B cell (primary cell): ENCODE results near the gene ZFAND6. TPM values are rescaled to one million over a fixed set of nuclear protein-coding genes. Genes with fewer than 3 reads are reported as not detected.

ENCODE experiments used
- ATAC-seq: fragments of 200-7000 bp; cut with Tn5 transposase; one replicate; pipeline ENCODE4 v1.10.0; 2021; ENCODE audit warnings: low read depth, mild to moderate bottlenecking, moderate number of reproducible peaks, moderate library complexity
- CTCF ChIA-PET: fragments of 350-600 bp; sonication (Branson Sonifier 250); formaldehyde crosslinking; loops from one replicate; lab custom pipeline; 2021; ENCODE audit warnings: antibody characterized with exemption, inconsistent platforms; lab: Charles Lee
- POLR2A ChIA-PET: fragments of 350-600 bp; sonication (Branson Sonifier 250); formaldehyde crosslinking; loops from one replicate; lab custom pipeline; 2021; ENCODE audit warnings: antibody characterized with exemption; lab: Charles Lee
- DNase-seq: peaks from one replicate; pipeline ENCODE4 v3.0.0; 2013
- H2AFZ ChIP-seq: 2 replicates; pipeline ENCODE4 v1.6.1; 2012; ENCODE audit warnings: mild to moderate bottlenecking, low read depth, low read length; ENCODE audit not compliant: insufficient read depth, poor library complexity, severe bottlenecking
- H3K27ac ChIP-seq, 2 donors: 1 replicate in 1 of 2; 2 replicates in 1 of 2; pipeline ENCODE4 v1.5.1; 2012 to 2013; ENCODE audit warnings: low read length in 2 of 2, mild to moderate bottlenecking in 2 of 2, moderate library complexity in 1 of 2
- H3K27me3 ChIP-seq, 4 experiments: fragments of 200-600 bp in 1 of 4; sonication (generic) in 1 of 4; replicated peaks in 1 of 4; 1 replicate in 2 of 4; 2 replicates in 2 of 4; pipeline versions ENCODE4 v1.6.1 to v1.7.0; 2013 to 2016; ENCODE audit warnings: low read length in 3 of 4, mild to moderate bottlenecking in 2 of 4, mixed read lengths in 1 of 4, moderate library complexity in 1 of 4; ENCODE audit not compliant: insufficient read depth in 4 of 4, control insufficient read depth in 3 of 4; ENCODE audit errors: control extremely low read depth in 1 of 4
- H3K36me3 ChIP-seq, 2 experiments: replicated peaks in 1 of 2; 1 replicate in 1 of 2; 2 replicates in 1 of 2; pipeline versions ENCODE4 v1.6.1 to v1.7.1; 2013; ENCODE audit warnings: low read length in 1 of 2; ENCODE audit not compliant: insufficient read depth in 2 of 2, control insufficient read depth in 1 of 2; ENCODE audit errors: control extremely low read depth in 1 of 2, extremely low read depth in 1 of 2
- H3K4me1 ChIP-seq, 2 donors: fragments of 200-600 bp in 1 of 2; sonication (generic) in 1 of 2; 1 replicate in 1 of 2; 2 replicates in 1 of 2; pipeline versions ENCODE4 v1.5.1 to v1.6.1; 2013 to 2017; ENCODE audit warnings: low read length in 2 of 2; ENCODE audit not compliant: control insufficient read depth in 2 of 2, insufficient read depth in 2 of 2
- H3K4me2 ChIP-seq: replicated peaks from 2 replicates; pipeline ENCODE3; 2012; ENCODE audit warnings: mild to moderate bottlenecking, low read depth, low read length; ENCODE audit not compliant: poor library complexity, severe bottlenecking
- H3K4me3 ChIP-seq, 5 experiments: fragments of 200-600 bp in 1 of 5; sonication (generic) in 1 of 5; 1 replicate in 3 of 5; 2 replicates in 2 of 5; pipeline versions ENCODE4 v1.5.1 to v1.7.0; 2011 to 2016; ENCODE audit warnings: low read length in 4 of 5, mild to moderate bottlenecking in 4 of 5, low read depth in 2 of 5, control low read depth in 1 of 5, moderate library complexity in 1 of 5; ENCODE audit not compliant: insufficient read depth in 1 of 5; ENCODE audit errors: control extremely low read depth in 1 of 5, extremely low read depth in 1 of 5
- H3K79me2 ChIP-seq: fragments of 200-600 bp; sonication (generic); one replicate; pipeline ENCODE4 v1.6.0; 2016; ENCODE audit warnings: low read length; ENCODE audit not compliant: control insufficient read depth, insufficient read depth
- H3K9ac ChIP-seq: fragments of 200-600 bp; sonication (generic); 2 replicates; pipeline ENCODE4 v1.6.1; 2017; ENCODE audit warnings: mild to moderate bottlenecking, low read length, moderate library complexity
- H3K9me3 ChIP-seq, 3 donors: one replicate each; pipeline versions ENCODE4 v1.6.1 to v1.7.1; 2013; ENCODE audit warnings: low read length in 2 of 3; ENCODE audit not compliant: control insufficient read depth in 2 of 3, insufficient read depth in 1 of 3; ENCODE audit errors: control extremely low read depth in 1 of 3
- H4K20me1 ChIP-seq: 2 replicates; pipeline ENCODE4 v1.6.0; 2012; ENCODE audit warnings: mild to moderate bottlenecking, low read length; ENCODE audit not compliant: insufficient read depth, control insufficient read depth, poor library complexity, severe bottlenecking
- H3K27ac Mint-ChIP-seq: one replicate; pipeline ENCODE4 v1.8.0; 2021; ENCODE audit warnings: mixed read lengths
- H3K27me3 Mint-ChIP-seq: one replicate; pipeline ENCODE4 v1.8.0; 2021; ENCODE audit warnings: mixed read lengths
- H3K4me1 Mint-ChIP-seq: one replicate; pipeline ENCODE4 v1.8.0; 2021; ENCODE audit warnings: mixed read lengths
- H3K4me3 Mint-ChIP-seq: one replicate; pipeline ENCODE4 v1.8.0; 2021; ENCODE audit warnings: mixed read lengths
- H3K9me3 Mint-ChIP-seq: one replicate; pipeline ENCODE4 v1.8.0; 2022; ENCODE audit warnings: mixed read lengths; ENCODE audit not compliant: insufficient read depth
- CTCF ChIP-seq: fragments of 200-600 bp; IDR thresholded peaks from one replicate; pipeline ENCODE4 v1.8.0; 2022; ENCODE audit warnings: antibody characterized with exemption, mild to moderate bottlenecking
- EZH2 ChIP-seq: IDR thresholded peaks from 2 replicates; pipeline ENCODE4 v1.6.1; 2012; ENCODE audit warnings: borderline replicate concordance, low read depth, mild to moderate bottlenecking, moderate library complexity, low read length; ENCODE audit not compliant: insufficient read depth, poor library complexity, severe bottlenecking
- WGBS: methylation state at CpG from one replicate; pipeline ENCODE4 v1.1.5; 2013; ENCODE audit warnings: missing lambda C conversion rate; ENCODE audit not compliant: insufficient coverage; 5-methylcytosine and 5-hydroxymethylcytosine counted together
- intact Hi-C: fragments of 100-400 bp; cut with micrococcal nuclease; formaldehyde crosslinking; loops from one replicate; pipeline ENCODE4 v1.10.0; 2022
- polyA plus RNA-seq: library from polyadenylated mRNA; depleted of rRNA; stranded (reverse); fragments of >200 nt; gene quantifications from 2 replicates; pipeline ENCODE4 v1.2.3, GENCODE V29; 2012
- total RNA-seq, 2 donors: library from RNA; stranded (reverse); fragments of 120-200 nt in 1 of 2; gene quantifications; 1 replicate in 1 of 2; 2 replicates in 1 of 2; pipeline versions ENCODE4 v1.2.3 to v1.2.4, GENCODE V29; 2013 to 2022

ZFAND6 gene
- total and polyA plus RNA-seq, 2 donors (not counting 1 experiment from before 2014, with no cell fraction given): 60.6 to 144 TPM

DNA sequence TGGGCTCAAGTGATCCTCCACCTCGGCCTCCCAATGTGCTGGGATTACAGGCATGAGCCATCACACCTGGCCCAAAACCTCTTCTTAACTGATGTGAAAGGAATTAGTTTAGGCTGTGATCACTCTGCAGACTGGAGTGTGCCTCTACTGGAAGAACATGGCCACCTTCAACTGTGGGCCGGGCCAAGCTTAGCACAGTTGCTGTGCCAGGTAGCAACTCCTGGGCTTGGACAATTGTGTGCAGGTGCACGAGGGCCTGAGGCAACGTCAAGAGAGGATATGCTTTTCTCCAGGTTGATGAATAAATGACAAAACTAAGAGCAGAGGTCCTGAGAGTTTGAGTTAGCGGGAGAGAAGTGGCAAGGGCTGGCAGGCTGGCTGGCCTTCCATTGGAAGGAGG is 99.8 kb downstream of the ZFAND6 start:
- no peak overlapping the region for H3K4me3 Mint-ChIP-seq
- H3K4me1 Mint-ChIP-seq: peaks cover 32% of the 10 kb centered on the region
- POLR2A ChIA-PET: no interaction called here
- Histone ChIP-seq H3K9ac (no peak overlapping the region), H3K36me3 (no peaks in the 10 kb centered on the region), H3K27ac (no peak overlapping the region), H3K9me3 (no peaks in the 10 kb centered on the region), H3K4me3 (no peak overlapping the region), H3K4me1 (peaks cover 10 to 16% of the 10 kb centered on the region in 2 donors), H4K20me1 (no peaks in the 10 kb centered on the region), H3K4me2 (no peak overlapping the region), H3K27me3 (no peaks in the 10 kb centered on the region), H3K79me2 (no peaks in the 10 kb centered on the region), H2AFZ (no peak overlapping the region)
- DNase-seq (no peak), ATAC-seq (no peak)
- intact Hi-C loops: no loop called here
- 96% methylated on average over 5 of the region's 5 CpGs for WGBS
- CTCF ChIA-PET: interaction anchor here (1.9 kb wide), 1 partner anchor 13 kb away, joined by 4 read pairs; no protein-coding TSS in a partner anchor
- no peaks in the 10 kb centered on the region for H3K27me3 Mint-ChIP-seq
- no peaks in the 10 kb centered on the region for H3K9me3 Mint-ChIP-seq
- H3K27ac Mint-ChIP-seq: no peak overlapping the region
- TF ChIP-seq EZH2 (no peak), CTCF (no peak)

GRCh38 chr15:80159811-80160569 is 100.5 kb downstream of the ZFAND6 start:
- intact Hi-C loops: no loop called here
- H3K4me3 Mint-ChIP-seq: no peak overlapping the region
- ATAC-seq (no peak), DNase-seq (no peak)
- Histone ChIP-seq H3K9ac (no peak overlapping the region), H3K9me3 (no peaks in the 10 kb centered on the region), H3K79me2 (no peaks in the 10 kb centered on the region), H3K36me3 (no peaks in the 10 kb centered on the region), H3K27ac (no peak overlapping the region), H3K4me2 (no peak overlapping the region), H2AFZ (no peak overlapping the region), H3K4me1 (peaks cover 10 to 16% of the 10 kb centered on the region in 2 donors), H4K20me1 (no peaks in the 10 kb centered on the region), H3K4me3 (no peak overlapping the region), H3K27me3 (no peaks in the 10 kb centered on the region)
- WGBS: 87% methylated on average over 12 of the region's 12 CpGs
- no peak overlapping the region for H3K27ac Mint-ChIP-seq
- H3K9me3 Mint-ChIP-seq: no peaks in the 10 kb centered on the region
- CTCF ChIA-PET: interaction anchor here (0.9 to 1.9 kb wide), 2 partner anchors 12 to 14 kb away, joined by 3 to 4 read pairs; no protein-coding TSS in a partner anchor
- peaks cover 30% of the 10 kb centered on the region for H3K4me1 Mint-ChIP-seq
- no peaks in the 10 kb centered on the region for H3K27me3 Mint-ChIP-seq
- TF ChIP-seq EZH2 (no peak), CTCF (no peak)
- POLR2A ChIA-PET: no interaction called here
